ENCODE measurements around the gene DLGAP1. TPM values are rescaled to one million over a fixed set of nuclear protein-coding genes. Genes with fewer than 3 reads are reported as not detected.

The DLGAP1 gene
- total RNA-seq, 1 experiment from 2014 or later: not detected

- Mint-ChIP-seq H3K9me3 (ENCODE audit: unreplicated experiment) (no peaks in the 10 kb centered on the region), H3K27ac (ENCODE audit: low read depth, unreplicated experiment) (no peak overlapping the region), H3K4me1 (ENCODE audit: insufficient read depth, unreplicated experiment) (peaks cover 13% of the 10 kb centered on the region), H3K4me3 (ENCODE audit: unreplicated experiment) (no peak overlapping the region), H3K36me3 (ENCODE audit: insufficient read depth, unreplicated experiment) (no peaks in the 10 kb centered on the region), H3K27me3 (ENCODE audit: insufficient read depth, unreplicated experiment) (no peaks in the 10 kb centered on the region)
- intact Hi-C loops (cut with micrococcal nuclease): no loop called here
- BruUV-seq (replicated peaks): no TSS peak
- TF ChIP-seq, protein P1, sequence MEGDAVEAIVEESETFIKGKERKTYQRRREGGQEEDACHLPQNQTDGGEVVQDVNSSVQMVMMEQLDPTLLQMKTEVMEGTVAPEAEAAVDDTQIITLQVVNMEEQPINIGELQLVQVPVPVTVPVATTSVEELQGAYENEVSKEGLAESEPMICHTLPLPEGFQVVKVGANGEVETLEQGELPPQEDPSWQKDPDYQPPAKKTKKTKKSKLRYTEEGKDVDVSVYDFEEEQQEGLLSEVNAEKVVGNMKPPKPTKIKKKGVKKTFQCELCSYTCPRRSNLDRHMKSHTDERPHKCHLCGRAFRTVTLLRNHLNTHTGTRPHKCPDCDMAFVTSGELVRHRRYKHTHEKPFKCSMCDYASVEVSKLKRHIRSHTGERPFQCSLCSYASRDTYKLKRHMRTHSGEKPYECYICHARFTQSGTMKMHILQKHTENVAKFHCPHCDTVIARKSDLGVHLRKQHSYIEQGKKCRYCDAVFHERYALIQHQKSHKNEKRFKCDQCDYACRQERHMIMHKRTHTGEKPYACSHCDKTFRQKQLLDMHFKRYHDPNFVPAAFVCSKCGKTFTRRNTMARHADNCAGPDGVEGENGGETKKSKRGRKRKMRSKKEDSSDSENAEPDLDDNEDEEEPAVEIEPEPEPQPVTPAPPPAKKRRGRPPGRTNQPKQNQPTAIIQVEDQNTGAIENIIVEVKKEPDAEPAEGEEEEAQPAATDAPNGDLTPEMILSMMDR (IDR thresholded peaks at IDR 0.05; ENCODE audit: unreplicated experiment): no peak
- DNase-seq (ENCODE audit: unreplicated experiment): no peak
- ChIA-PET CTCF (interaction anchor here (0.7 to 3.0 kb wide), 4 partner anchors 10 to 399 kb away, joined by 3 to 26 read pairs (median 4); no protein-coding TSS in a partner anchor), POLR2A (interaction anchor here (0.6 kb wide), 1 partner anchor 331 kb away, joined by 3 read pairs; no protein-coding TSS in a partner anchor)
Observed at GRCh38 chr18:3675994-3676393, 779.1 kb downstream of the DLGAP1 start.

GRCh38 chr18:3675446-3675845 lies 779.7 kb downstream of the DLGAP1 start:
- no TSS peak for BruUV-seq (replicated peaks)
- H3K4me1 Mint-ChIP-seq (ENCODE audit: insufficient read depth, unreplicated experiment): peaks cover 13% of the 10 kb centered on the region
- no peaks in the 10 kb centered on the region for H3K9me3 Mint-ChIP-seq (ENCODE audit: unreplicated experiment)
- CTCF ChIA-PET: interaction anchor here (0.7 to 3.0 kb wide), 4 partner anchors 9 to 398 kb away, joined by 3 to 26 read pairs (median 4); no protein-coding TSS in a partner anchor
- intact Hi-C loops (cut with micrococcal nuclease): no loop called here
- no peak overlapping the region for H3K27ac Mint-ChIP-seq (ENCODE audit: low read depth, unreplicated experiment)
- no peak overlapping the region for H3K4me3 Mint-ChIP-seq (ENCODE audit: unreplicated experiment)
- H3K36me3 Mint-ChIP-seq (ENCODE audit: insufficient read depth, unreplicated experiment): no peaks in the 10 kb centered on the region
- POLR2A ChIA-PET: no interaction called here
- no peak for DNase-seq (ENCODE audit: unreplicated experiment)
- TF ChIP-seq, protein P1 (IDR thresholded peaks at IDR 0.05; ENCODE audit: unreplicated experiment): no peak
- H3K27me3 Mint-ChIP-seq (ENCODE audit: insufficient read depth, unreplicated experiment): no peaks in the 10 kb centered on the region

DNA sequence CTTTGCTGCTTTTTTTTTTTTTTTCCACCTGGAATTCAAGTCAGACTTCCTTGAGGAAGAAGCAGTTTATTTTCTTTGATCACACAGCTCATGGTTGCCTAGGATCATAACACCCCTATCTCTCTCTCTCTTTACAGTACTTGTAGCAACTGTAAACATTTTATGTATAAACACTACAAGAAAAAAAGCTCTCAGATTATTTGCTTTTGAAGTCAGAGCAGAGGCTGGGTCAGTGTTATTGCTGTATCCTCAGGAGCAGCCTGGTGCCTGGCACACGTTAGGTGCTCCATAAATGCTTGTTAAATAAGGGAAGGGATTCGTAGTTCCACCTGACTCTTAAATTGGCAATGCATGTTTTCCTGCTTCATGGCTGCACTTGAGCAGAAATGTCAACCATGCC lies 783.9 kb downstream of the DLGAP1 start:
- BruUV-seq (replicated peaks): no TSS peak
- no peak overlapping the region for H3K27ac Mint-ChIP-seq (ENCODE audit: low read depth, unreplicated experiment)
- TF ChIP-seq, protein P1 (IDR thresholded peaks at IDR 0.05; ENCODE audit: unreplicated experiment): no peak
- H3K4me3 Mint-ChIP-seq (ENCODE audit: unreplicated experiment): no peak overlapping the region
- no peaks in the 10 kb centered on the region for H3K27me3 Mint-ChIP-seq (ENCODE audit: insufficient read depth, unreplicated experiment)
- no peaks in the 10 kb centered on the region for H3K36me3 Mint-ChIP-seq (ENCODE audit: insufficient read depth, unreplicated experiment)
- H3K9me3 Mint-ChIP-seq (ENCODE audit: unreplicated experiment): no peaks in the 10 kb centered on the region
- intact Hi-C loops (cut with micrococcal nuclease): no loop called here
- no peak for DNase-seq (ENCODE audit: unreplicated experiment)
- peaks cover 5% of the 10 kb centered on the region for H3K4me1 Mint-ChIP-seq (ENCODE audit: insufficient read depth, unreplicated experiment)
- CTCF ChIA-PET: interaction anchor here (0.9 to 1.6 kb wide), 2 partner anchors 18 to 33 kb away, joined by 3 to 5 read pairs; no protein-coding TSS in a partner anchor
- POLR2A ChIA-PET: no interaction called here

GRCh38 chr18:3669376-3669775 lies 785.7 kb downstream of the DLGAP1 start:
- H3K9me3 Mint-ChIP-seq (ENCODE audit: unreplicated experiment): no peaks in the 10 kb centered on the region
- no peaks in the 10 kb centered on the region for H3K36me3 Mint-ChIP-seq (ENCODE audit: insufficient read depth, unreplicated experiment)
- H3K4me1 Mint-ChIP-seq (ENCODE audit: insufficient read depth, unreplicated experiment): peaks cover 13% of the 10 kb centered on the region
- H3K4me3 Mint-ChIP-seq (ENCODE audit: unreplicated experiment): no peak overlapping the region
- no peak overlapping the region for H3K27ac Mint-ChIP-seq (ENCODE audit: low read depth, unreplicated experiment)
- ChIA-PET CTCF (interaction anchor here (0.6 to 1.6 kb wide), 3 partner anchors 16 to 709 kb away, joined by 3 to 5 read pairs (median 4); no protein-coding TSS in a partner anchor), POLR2A (no interaction called here)
- intact Hi-C loops (cut with micrococcal nuclease): loop anchor here (5.0 kb wide), 1 partner anchor 737 kb away; no protein-coding TSS in a partner anchor
- no peak for DNase-seq (ENCODE audit: unreplicated experiment)
- TF ChIP-seq, protein P1 (IDR thresholded peaks at IDR 0.05; ENCODE audit: unreplicated experiment): no peak
- BruUV-seq (replicated peaks): no TSS peak
- H3K27me3 Mint-ChIP-seq (ENCODE audit: insufficient read depth, unreplicated experiment): no peaks in the 10 kb centered on the region
